H1 (cell line): ENCODE results near the gene CADM1. TPM values are rescaled to one million over a fixed set of nuclear protein-coding genes. Genes with fewer than 3 reads are reported as not detected.

Experiments
- CTCF ChIA-PET: fragments of 300-600 bp; sonication (Branson Sonifier 250); formaldehyde crosslinking; loops from one replicate; lab custom pipeline; 2021; ENCODE audit not compliant: partially characterized antibody; lab: Charles Lee
- POLR2A ChIA-PET: fragments of 300-600 bp; sonication (Branson Sonifier 250); formaldehyde crosslinking; loops from one replicate; lab custom pipeline; 2021; ENCODE audit warnings: inconsistent platforms; ENCODE audit not compliant: partially characterized antibody; lab: Charles Lee
- DNase-seq, 2 experiments: peaks; one replicate each; pipeline versions ENCODE4 v3.0.0 to v3.0.0-alpha.2; 2010 to 2022; ENCODE audit warnings: low spot score in 2 of 2, low read depth in 1 of 2, mixed read lengths in 1 of 2
- FAIRE-seq: peaks from 2 replicates; lab custom pipeline; 2011; peaks lifted over from hg19 to GRCh38; lab: Jason Lieb, UNC
- H2AFZ ChIP-seq: 2 replicates; pipeline ENCODE4 v1.8.1; 2012; ENCODE audit warnings: low read length, inconsistent platforms
- H2AK5ac ChIP-seq: 2 replicates; pipeline ENCODE4 v1.6.1; 2013; ENCODE audit warnings: low read depth, low read length
- H2BK120ac ChIP-seq: replicated peaks from 2 replicates; pipeline ENCODE3; 2013; ENCODE audit warnings: low read depth, low read length, inconsistent platforms
- H2BK12ac ChIP-seq: 2 replicates; pipeline ENCODE4 v1.6.1; 2013; ENCODE audit warnings: low read depth, low read length
- H2BK15ac ChIP-seq: 2 replicates; pipeline ENCODE4 v1.6.1; 2013; ENCODE audit warnings: low read length
- H2BK20ac ChIP-seq: 2 replicates; pipeline ENCODE4 v1.6.1; 2013; ENCODE audit warnings: low read length
- H2BK5ac ChIP-seq: 2 replicates; pipeline ENCODE4 v1.6.1; 2013; ENCODE audit warnings: low read depth, low read length
- H3K14ac ChIP-seq: 2 replicates; pipeline ENCODE4 v1.6.1; 2013; ENCODE audit warnings: inconsistent platforms; ENCODE audit not compliant: insufficient read length
- H3K18ac ChIP-seq: 2 replicates; pipeline ENCODE4 v1.6.1; 2013; ENCODE audit warnings: low read length; ENCODE audit errors: extremely low read depth
- H3K23ac ChIP-seq: 2 replicates; pipeline ENCODE4 v1.6.1; 2013; ENCODE audit warnings: inconsistent platforms; ENCODE audit not compliant: insufficient read length
- H3K23me2 ChIP-seq: 2 replicates; pipeline ENCODE4 v1.6.1; 2013; ENCODE audit warnings: low read depth, low read length
- H3K27ac ChIP-seq: 2 replicates; pipeline ENCODE4 v1.6.1; 2011; ENCODE audit warnings: low read depth, low read length, inconsistent platforms
- H3K27me3 ChIP-seq, 4 experiments: replicated peaks in 1 of 4; 1 replicate in 1 of 4; 2 replicates in 3 of 4; pipeline versions ENCODE4 v1.6.1 to v1.8.1; 2011 to 2013; ENCODE audit warnings: low read length in 3 of 4, mild to moderate bottlenecking in 3 of 4, inconsistent platforms in 2 of 4, mixed read lengths in 2 of 4, moderate library complexity in 1 of 4; ENCODE audit not compliant: control insufficient read depth in 3 of 4, insufficient read depth in 3 of 4; ENCODE audit errors: extremely low read depth in 1 of 4
- H3K36me3 ChIP-seq, 4 experiments: 2 replicates each; pipeline versions ENCODE4 v1.6.1 to v1.8.1; 2011 to 2013; ENCODE audit warnings: mild to moderate bottlenecking in 4 of 4, low read length in 3 of 4, moderate library complexity in 2 of 4, control low read depth in 1 of 4, inconsistent platforms in 1 of 4; ENCODE audit not compliant: insufficient read depth in 4 of 4, control insufficient read depth in 2 of 4
- H3K4ac ChIP-seq: replicated peaks from 2 replicates; pipeline ENCODE3; 2013; ENCODE audit warnings: low read length, low read depth, mixed read lengths, inconsistent platforms; ENCODE audit not compliant: insufficient read length
- H3K4me1 ChIP-seq, 4 experiments: replicated peaks in 1 of 4; 1 replicate in 1 of 4; 2 replicates in 3 of 4; pipeline versions ENCODE4 v1.6.1 to v1.8.1; 2011 to 2013; ENCODE audit warnings: low read length in 3 of 4, inconsistent platforms in 2 of 4, mixed read lengths in 1 of 4; ENCODE audit not compliant: insufficient read depth in 4 of 4, control insufficient read depth in 3 of 4
- H3K4me2 ChIP-seq, 2 experiments: 2 replicates each; pipeline versions ENCODE4 v1.6.1 to v1.8.1; 2011 to 2013; ENCODE audit warnings: low read depth in 2 of 2, low read length in 2 of 2, control low read depth in 1 of 2, inconsistent platforms in 1 of 2, mild to moderate bottlenecking in 1 of 2; ENCODE audit not compliant: insufficient read depth in 1 of 2
- H3K4me3 ChIP-seq, 4 experiments: fragments of 200-600, 300-600 bp in 1 of 4; sonication (generic), shearing (Covaris generic), sonication (Bioruptor Twin) in 1 of 4; 2 replicates each; pipeline versions ENCODE4 v1.5.1 to v1.8.1; 2011 to 2016; ENCODE audit warnings: low read length in 4 of 4, low read depth in 3 of 4, control low read depth in 2 of 4, inconsistent platforms in 2 of 4, mild to moderate bottlenecking in 2 of 4, mixed read lengths in 1 of 4, moderate library complexity in 1 of 4; ENCODE audit not compliant: insufficient read depth in 2 of 4; ENCODE audit errors: extremely low read depth in 1 of 4
- H3K56ac ChIP-seq: replicated peaks from 2 replicates; pipeline ENCODE3; 2013; ENCODE audit warnings: low read depth, mild to moderate bottlenecking, mixed read lengths, low read length, inconsistent platforms; ENCODE audit not compliant: insufficient read length
- H3K79me1 ChIP-seq: 2 replicates; pipeline ENCODE4 v1.6.1; 2013; ENCODE audit warnings: low read depth, low read length, control low read depth
- H3K79me2 ChIP-seq, 2 experiments: 2 replicates each; pipeline versions ENCODE4 v1.6.1 to v1.8.1; 2012 to 2013; ENCODE audit warnings: low read length in 2 of 2, mild to moderate bottlenecking in 2 of 2, inconsistent platforms in 1 of 2; ENCODE audit not compliant: insufficient read depth in 2 of 2, control insufficient read depth in 1 of 2
- H3K9ac ChIP-seq, 4 experiments: replicated peaks in 1 of 4; 1 replicate in 1 of 4; 2 replicates in 3 of 4; pipeline versions ENCODE4 v1.6.1 to v1.8.1; 2011 to 2013; ENCODE audit warnings: low read depth in 3 of 4, low read length in 3 of 4, control low read depth in 2 of 4, mild to moderate bottlenecking in 2 of 4, moderate library complexity in 2 of 4, inconsistent platforms in 1 of 4; ENCODE audit errors: extremely low read depth in 1 of 4
- H3K9me3 ChIP-seq, 2 experiments: 2 replicates each; pipeline versions ENCODE4 v1.6.1 to v1.8.1; 2012 to 2013; ENCODE audit warnings: mild to moderate bottlenecking in 2 of 2, moderate library complexity in 2 of 2, control low read depth in 1 of 2, inconsistent platforms in 1 of 2, low read depth in 1 of 2, low read length in 1 of 2, mixed read lengths in 1 of 2; ENCODE audit not compliant: insufficient read depth in 2 of 2
- H4K20me1 ChIP-seq, 2 experiments: replicated peaks in 1 of 2; 2 replicates each; pipeline versions ENCODE3 to v1.8.1; 2011 to 2013; ENCODE audit warnings: inconsistent platforms in 2 of 2, low read length in 2 of 2, mild to moderate bottlenecking in 1 of 2; ENCODE audit not compliant: insufficient read depth in 2 of 2, control insufficient read depth in 1 of 2
- H4K5ac ChIP-seq: 2 replicates; pipeline ENCODE4 v1.6.1; 2013; ENCODE audit warnings: low read length, low read depth, mixed read lengths, inconsistent platforms; ENCODE audit not compliant: insufficient read length
- H4K8ac ChIP-seq: 2 replicates; pipeline ENCODE4 v1.8.0; 2013; ENCODE audit warnings: mild to moderate bottlenecking, moderate library complexity, low read length, inconsistent platforms; ENCODE audit not compliant: insufficient read depth; ENCODE audit errors: extremely low read depth
- H4K91ac ChIP-seq: replicated peaks from 2 replicates; pipeline ENCODE3; 2013; ENCODE audit warnings: low read length, mixed read lengths, inconsistent platforms; ENCODE audit not compliant: insufficient read length
- RAD21 ChIP-seq, 2 experiments: IDR thresholded peaks in 1 of 2; conservative IDR thresholded peaks in 1 of 2; 2 replicates each; pipeline ENCODE4 v1.6.1; 2011; ENCODE audit warnings: low read depth in 2 of 2, low read length in 2 of 2, improper control_type of control experiment in 1 of 2, inconsistent platforms in 1 of 2, mild to moderate bottlenecking in 1 of 2, moderate library complexity in 1 of 2
- ZNF274 ChIP-seq: IDR thresholded peaks from 2 replicates; pipeline ENCODE4 v1.7.0; 2012; ENCODE audit warnings: low read length, borderline replicate concordance; ENCODE audit errors: extremely low read depth
- WGBS, 2 experiments: shearing (Covaris generic) in 1 of 2; methylation state at CpG; one replicate each; pipeline versions ENCODE4 v1.1.6 to v1.1.7; 2013 to 2015; ENCODE audit warnings: low lambda C conversion rate in 2 of 2, mixed read lengths in 2 of 2, inconsistent platforms in 1 of 2, low coverage in 1 of 2, missing lambda C conversion rate in 1 of 2; ENCODE audit not compliant: insufficient replicate concordance in 2 of 2, insufficient coverage in 1 of 2, insufficient read length in 1 of 2; ENCODE audit errors: extremely low coverage in 1 of 2, missing lambda C conversion rate in 1 of 2; 5-methylcytosine and 5-hydroxymethylcytosine counted together
- polyA plus RNA-seq, 7 experiments: library from polyadenylated mRNA; depleted of rRNA in 3 of 7; stranded (reverse) in 5 of 7; unstranded in 2 of 7; fragments of >200 nt in 5 of 7; fragments of 200-250 nt in 2 of 7; gene quantifications; 1 replicate in 5 of 7; 2 replicates in 1 of 7; 4 replicates in 1 of 7; pipeline versions ENCODE4 v1.2.1 to v1.2.3, GENCODE V29; 2011 to 2013; ENCODE audit warnings: missing spikeins in 2 of 7, mixed read lengths in 2 of 7
- total RNA-seq: library from RNA; stranded (reverse); fragmentation: NEBNext Ultra II Directional; extraction: Animal tissue kit (Norgen Biotek cat#: 25700); gene quantifications from 2 replicates; pipeline ENCODE4 v1.2.1, GENCODE V29; 2021

CADM1 gene
- total and polyA plus RNA-seq, 2 of the 8 experiments (the other 6 are each of a cell fraction or from before 2014, with no cell fraction given): 8.3 to 25.3 TPM

- H3K18ac ChIP-seq: no peak overlapping the region
- TF ChIP-seq ZNF274 (no peak), RAD21 (IDR thresholded peaks at IDR 0.05 in 1 of 2, conservative IDR thresholded peaks at IDR 0.05 in 1 of 2; ENCODE audit: low read depth in 2 of 2, low read length in 2 of 2) (peak in 1 of 2 experiments; percentile 24; a peak in 1 of 4 replicates)
- TF ChIP-seq, all 59 proteins: peak for 1
- no peak for FAIRE-seq
- DNase-seq: no peak
- Histone ChIP-seq H3K23me2 (peaks cover 4% of the 10 kb centered on the region; the same call in 1 of the 2 replicates), H3K9me3 (no peaks in the 10 kb centered on the region), H4K8ac (no peak overlapping the region), H3K79me2 (no peaks in the 10 kb centered on the region), H3K4me2 (no peak overlapping the region), H3K23ac (no peak overlapping the region), H4K5ac (no peak overlapping the region), H2BK15ac (no peak overlapping the region), H3K4ac (no peak overlapping the region), H2BK5ac (no peak overlapping the region), H3K36me3 (no peaks in the 10 kb centered on the region), H2AFZ (no peak overlapping the region; the same call in 1 of the 2 replicates), H2AK5ac (no peak overlapping the region), H4K91ac (no peak overlapping the region), H3K4me3 (no peak overlapping the region), H3K4me1 (peaks cover 3 to 18% (median 10%) of the 10 kb centered on the region in 4 experiments), H3K79me1 (no peaks in the 10 kb centered on the region), H3K56ac (no peak overlapping the region), H2BK120ac (no peak overlapping the region), H3K9ac (no peak overlapping the region), H2BK12ac (no peak overlapping the region), H3K27ac (no peak overlapping the region), H4K20me1 (no peaks in the 10 kb centered on the region), H3K27me3 (no peaks in the 10 kb centered on the region), H2BK20ac (no peak overlapping the region), H3K14ac (no peak overlapping the region)
- ChIA-PET POLR2A (no interaction called here), CTCF (no interaction called here)
- WGBS, 2 experiments: 93% methylated on average over 7 of the region's 7 CpGs; no CpG with 5 or more reads in 1 of the 2 experiments
These were observed 48.0 kb upstream of the CADM1 start for GRCh38 chr11:115552151-115552772.
